WI38 (cell line): ENCODE results near the gene MRPS27.
"Not testable (repeated sequence)": the region's sequence is repeated elsewhere in the genome, so short reads cannot be mapped to it uniquely, and the experiment has no call there.

ENCODE experiments used
- H3K4me3 ChIP-seq: 2 replicates; pipeline ENCODE4 v1.5.1; 2011; ENCODE audit warnings: low read depth, mild to moderate bottlenecking, control low read depth, low read length
- TF ChIP-seq, protein P1 (sequence below): IDR thresholded peaks from 2 replicates; pipeline ENCODE4 v1.5.1; 2012; ENCODE audit warnings: low read depth, mild to moderate bottlenecking, control low read depth, low read length

The MRPS27 gene

GRCh38 chr5:72298711-72299110 lies 21.3 kb downstream of the MRPS27 start:
- H3K4me3 ChIP-seq = no peak overlapping the region
- TF ChIP-seq, protein P1, sequence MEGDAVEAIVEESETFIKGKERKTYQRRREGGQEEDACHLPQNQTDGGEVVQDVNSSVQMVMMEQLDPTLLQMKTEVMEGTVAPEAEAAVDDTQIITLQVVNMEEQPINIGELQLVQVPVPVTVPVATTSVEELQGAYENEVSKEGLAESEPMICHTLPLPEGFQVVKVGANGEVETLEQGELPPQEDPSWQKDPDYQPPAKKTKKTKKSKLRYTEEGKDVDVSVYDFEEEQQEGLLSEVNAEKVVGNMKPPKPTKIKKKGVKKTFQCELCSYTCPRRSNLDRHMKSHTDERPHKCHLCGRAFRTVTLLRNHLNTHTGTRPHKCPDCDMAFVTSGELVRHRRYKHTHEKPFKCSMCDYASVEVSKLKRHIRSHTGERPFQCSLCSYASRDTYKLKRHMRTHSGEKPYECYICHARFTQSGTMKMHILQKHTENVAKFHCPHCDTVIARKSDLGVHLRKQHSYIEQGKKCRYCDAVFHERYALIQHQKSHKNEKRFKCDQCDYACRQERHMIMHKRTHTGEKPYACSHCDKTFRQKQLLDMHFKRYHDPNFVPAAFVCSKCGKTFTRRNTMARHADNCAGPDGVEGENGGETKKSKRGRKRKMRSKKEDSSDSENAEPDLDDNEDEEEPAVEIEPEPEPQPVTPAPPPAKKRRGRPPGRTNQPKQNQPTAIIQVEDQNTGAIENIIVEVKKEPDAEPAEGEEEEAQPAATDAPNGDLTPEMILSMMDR = no peak

DNA sequence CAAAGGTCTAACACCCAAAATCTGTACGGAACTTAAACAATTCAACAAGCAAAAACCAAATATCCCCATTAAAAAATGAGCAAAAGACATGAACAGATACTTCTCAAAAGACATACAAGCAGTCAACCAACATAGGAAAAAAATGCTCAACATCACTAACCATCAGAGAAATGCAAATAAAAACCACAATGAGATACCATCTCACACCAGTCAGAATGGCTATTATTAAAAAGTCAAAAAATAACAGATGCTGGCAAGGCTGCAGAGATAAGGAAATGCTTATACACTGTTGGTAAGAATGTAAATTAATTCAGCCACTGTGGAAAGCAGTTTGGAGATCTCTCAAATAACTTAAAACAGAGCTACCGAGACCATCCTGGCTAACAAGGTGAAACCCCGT lies 21.9 kb downstream of the MRPS27 start:
- not testable (repeated sequence) for H3K4me3 ChIP-seq

DNA sequence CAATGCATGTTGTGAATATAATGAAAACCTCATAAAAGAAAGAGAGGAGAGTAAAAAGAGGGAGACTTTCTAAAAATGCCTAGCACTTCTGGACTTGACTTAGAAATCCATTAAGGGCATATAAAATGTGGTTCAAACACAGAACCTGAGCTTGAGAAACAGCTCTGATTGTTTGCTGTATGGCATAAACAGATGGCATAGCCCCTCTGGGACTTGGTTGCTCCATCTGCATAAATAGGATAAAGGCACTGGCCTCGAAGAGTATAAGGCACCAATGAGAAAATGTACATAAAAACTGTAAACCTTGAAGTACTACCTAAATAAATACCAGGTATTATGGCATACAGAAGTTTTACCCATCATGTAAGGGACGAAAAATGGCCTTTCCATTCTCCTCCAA lies 23.8 kb downstream of the MRPS27 start:
- TF ChIP-seq, protein P1 = no peak
- H3K4me3 ChIP-seq = no peak overlapping the region

GRCh38 chr5:72295539-72295938 lies 24.5 kb downstream of the MRPS27 start:
- H3K4me3 ChIP-seq = no peak overlapping the region
- TF ChIP-seq, protein P1 = no peak

- TF ChIP-seq, protein P1 = no peak
- H3K4me3 ChIP-seq = no peak overlapping the region
Measured at GRCh38 chr5:72294473-72294872, 25.6 kb downstream of the MRPS27 start.

GRCh38 chr5:72293495-72294055 lies 26.5 kb downstream of the MRPS27 start:
- TF ChIP-seq, protein P1 = no peak
- H3K4me3 ChIP-seq = no peak overlapping the region

DNA sequence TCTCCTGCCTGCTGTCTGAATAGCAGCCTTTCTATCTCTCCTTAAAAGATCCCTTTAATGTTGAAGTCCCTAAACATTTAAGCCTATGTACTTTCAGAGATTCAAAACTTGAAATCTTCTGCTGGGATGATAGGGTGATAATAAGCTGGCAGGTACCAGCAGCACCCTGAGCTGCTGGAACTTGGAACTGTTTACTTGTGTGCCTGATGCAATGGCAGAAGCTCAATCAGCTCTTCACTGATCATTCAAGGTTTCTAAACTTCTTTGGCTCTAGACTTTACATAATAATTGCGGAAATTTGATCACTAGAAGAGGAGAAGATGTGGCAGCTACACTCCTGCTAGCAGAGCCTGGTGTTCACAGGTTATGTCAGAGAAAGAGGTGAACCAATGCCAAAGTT lies 27.6 kb downstream of the MRPS27 start:
- TF ChIP-seq, protein P1 = no peak
- no peak overlapping the region for H3K4me3 ChIP-seq

DNA sequence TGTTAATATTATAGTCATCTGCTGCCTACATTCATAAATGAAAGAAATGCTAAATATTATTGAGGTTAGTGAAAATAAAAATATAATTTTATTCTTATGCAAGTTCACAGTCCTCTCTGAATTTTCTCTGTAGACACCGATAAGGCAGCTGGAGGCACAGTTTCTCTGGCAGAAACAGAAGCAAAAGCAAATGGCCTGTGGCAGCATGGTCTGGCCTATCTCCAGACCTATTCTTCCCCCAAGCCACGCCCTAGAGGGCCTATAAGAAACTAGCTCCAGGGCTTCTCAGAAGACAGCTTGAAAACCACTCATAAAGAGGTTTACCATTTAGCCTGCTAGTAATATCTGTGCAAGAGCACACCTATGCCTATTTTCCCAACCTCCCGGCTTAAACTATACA lies 28.4 kb downstream of the MRPS27 start:
- TF ChIP-seq, protein P1 = no peak
- no peak overlapping the region for H3K4me3 ChIP-seq
